IMR-90 (cell line): ENCODE measurements around the gene BCAS3.
"Not testable (repeated sequence)": the region's sequence is repeated elsewhere in the genome, so short reads cannot be mapped to it uniquely, and the experiment has no call there.

Experiments
- CEBPB ChIP-seq: IDR thresholded peaks from 2 replicates; pipeline ENCODE4 v1.6.1; 2012; ENCODE audit warnings: low read depth, low read length, improper control_type of control experiment
- FOS ChIP-seq: fragments of 150-350 bp; IDR thresholded peaks from 2 replicates; pipeline ENCODE4 v1.6.1; 2016; ENCODE audit warnings: low read depth, low read length
- MAZ ChIP-seq: IDR thresholded peaks from 2 replicates; pipeline ENCODE4 v1.6.1; 2012; ENCODE audit warnings: low read depth, mild to moderate bottlenecking, low read length, improper control_type of control experiment, moderate library complexity, borderline replicate concordance
- RFX5 ChIP-seq: IDR thresholded peaks from 2 replicates; pipeline ENCODE4 v1.8.0; 2012; ENCODE audit warnings: low read depth, mild to moderate bottlenecking, low read length, moderate library complexity
- TF ChIP-seq, protein P1 (sequence below): conservative IDR thresholded peaks from 2 replicates; pipeline ENCODE4 v1.5.1; 2012; ENCODE audit warnings: mild to moderate bottlenecking, low read depth, low read length, improper control_type of control experiment

DNA sequence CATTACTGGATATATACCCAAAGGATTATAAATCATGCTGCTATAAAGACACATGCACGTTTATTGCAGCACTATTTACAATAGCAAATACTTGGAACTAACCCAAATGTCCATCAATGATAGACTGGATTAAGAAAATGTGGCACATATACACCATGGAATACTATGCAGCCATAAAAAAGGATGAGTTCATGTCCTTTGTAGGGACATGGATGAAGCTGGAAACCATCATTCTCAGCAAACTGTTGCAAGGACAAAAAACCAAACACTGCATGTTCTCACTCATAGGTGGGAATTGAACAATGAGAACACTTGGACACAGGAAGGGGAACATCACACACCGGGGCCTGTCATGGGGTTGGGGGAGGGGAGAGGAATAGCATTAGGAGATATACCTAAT, 137.3 kb downstream of the BCAS3 start:
- not testable (repeated sequence) for TF ChIP-seq MAZ, CEBPB, RFX5, FOS
- TF ChIP-seq, protein P1, sequence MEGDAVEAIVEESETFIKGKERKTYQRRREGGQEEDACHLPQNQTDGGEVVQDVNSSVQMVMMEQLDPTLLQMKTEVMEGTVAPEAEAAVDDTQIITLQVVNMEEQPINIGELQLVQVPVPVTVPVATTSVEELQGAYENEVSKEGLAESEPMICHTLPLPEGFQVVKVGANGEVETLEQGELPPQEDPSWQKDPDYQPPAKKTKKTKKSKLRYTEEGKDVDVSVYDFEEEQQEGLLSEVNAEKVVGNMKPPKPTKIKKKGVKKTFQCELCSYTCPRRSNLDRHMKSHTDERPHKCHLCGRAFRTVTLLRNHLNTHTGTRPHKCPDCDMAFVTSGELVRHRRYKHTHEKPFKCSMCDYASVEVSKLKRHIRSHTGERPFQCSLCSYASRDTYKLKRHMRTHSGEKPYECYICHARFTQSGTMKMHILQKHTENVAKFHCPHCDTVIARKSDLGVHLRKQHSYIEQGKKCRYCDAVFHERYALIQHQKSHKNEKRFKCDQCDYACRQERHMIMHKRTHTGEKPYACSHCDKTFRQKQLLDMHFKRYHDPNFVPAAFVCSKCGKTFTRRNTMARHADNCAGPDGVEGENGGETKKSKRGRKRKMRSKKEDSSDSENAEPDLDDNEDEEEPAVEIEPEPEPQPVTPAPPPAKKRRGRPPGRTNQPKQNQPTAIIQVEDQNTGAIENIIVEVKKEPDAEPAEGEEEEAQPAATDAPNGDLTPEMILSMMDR: not testable (repeated sequence)
